ENCODE results near the gene VTI1A. TPM values are rescaled to one million over a fixed set of nuclear protein-coding genes. Genes with fewer than 3 reads are reported as not detected.

VTI1A gene
- total RNA-seq, 1 experiment from 2014 or later, result 44.4 TPM

DNA sequence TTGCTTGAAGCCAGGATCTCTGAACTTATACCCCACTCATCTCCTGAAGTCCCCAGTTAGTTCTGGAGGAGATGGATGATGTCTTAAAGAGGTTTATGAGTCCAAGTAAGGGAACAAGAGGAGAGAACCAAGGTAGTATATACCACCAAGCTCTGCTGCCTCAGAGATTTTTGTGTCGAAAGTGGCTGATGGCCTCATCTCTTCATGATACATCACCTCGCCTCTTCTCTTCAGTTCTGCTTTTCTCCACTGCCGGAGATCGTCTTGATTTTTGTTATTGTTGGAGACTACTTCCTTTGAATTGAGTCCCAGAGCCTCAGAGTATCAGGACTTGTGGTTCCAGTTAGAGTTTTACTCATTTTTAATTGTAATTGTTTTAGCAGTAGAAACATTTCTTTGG, 1.9 kb downstream of the VTI1A start:
- intact Hi-C loops (cut with micrococcal nuclease), result no loop called here
- no TSS peak for BruUV-seq (replicated peaks)
- Mint-ChIP-seq H3K27ac (ENCODE audit: low read depth, unreplicated experiment) (no peak overlapping the region), H3K27me3 (ENCODE audit: insufficient read depth, unreplicated experiment) (no peaks in the 10 kb centered on the region), H3K4me1 (ENCODE audit: insufficient read depth, unreplicated experiment) (peaks cover 14% of the 10 kb centered on the region), H3K9me3 (ENCODE audit: unreplicated experiment) (no peaks in the 10 kb centered on the region), H3K4me3 (ENCODE audit: unreplicated experiment) (peak overlapping the region; percentile 95), H3K36me3 (ENCODE audit: insufficient read depth, unreplicated experiment) (peaks cover 16% of the 10 kb centered on the region)
- no peak for DNase-seq (ENCODE audit: unreplicated experiment)
- TF ChIP-seq, protein P1, sequence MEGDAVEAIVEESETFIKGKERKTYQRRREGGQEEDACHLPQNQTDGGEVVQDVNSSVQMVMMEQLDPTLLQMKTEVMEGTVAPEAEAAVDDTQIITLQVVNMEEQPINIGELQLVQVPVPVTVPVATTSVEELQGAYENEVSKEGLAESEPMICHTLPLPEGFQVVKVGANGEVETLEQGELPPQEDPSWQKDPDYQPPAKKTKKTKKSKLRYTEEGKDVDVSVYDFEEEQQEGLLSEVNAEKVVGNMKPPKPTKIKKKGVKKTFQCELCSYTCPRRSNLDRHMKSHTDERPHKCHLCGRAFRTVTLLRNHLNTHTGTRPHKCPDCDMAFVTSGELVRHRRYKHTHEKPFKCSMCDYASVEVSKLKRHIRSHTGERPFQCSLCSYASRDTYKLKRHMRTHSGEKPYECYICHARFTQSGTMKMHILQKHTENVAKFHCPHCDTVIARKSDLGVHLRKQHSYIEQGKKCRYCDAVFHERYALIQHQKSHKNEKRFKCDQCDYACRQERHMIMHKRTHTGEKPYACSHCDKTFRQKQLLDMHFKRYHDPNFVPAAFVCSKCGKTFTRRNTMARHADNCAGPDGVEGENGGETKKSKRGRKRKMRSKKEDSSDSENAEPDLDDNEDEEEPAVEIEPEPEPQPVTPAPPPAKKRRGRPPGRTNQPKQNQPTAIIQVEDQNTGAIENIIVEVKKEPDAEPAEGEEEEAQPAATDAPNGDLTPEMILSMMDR (IDR thresholded peaks at IDR 0.05; ENCODE audit: unreplicated experiment), result no peak
- CTCF ChIA-PET, result interaction anchor here (0.7 to 2.4 kb wide), 5 partner anchors 14 to 1407 kb away, joined by 3 to 10 read pairs (median 3); no protein-coding TSS in a partner anchor
- POLR2A ChIA-PET, result interaction anchor here (0.8 to 1.6 kb wide), 3 partner anchors 14 to 265 kb away, joined by 3 to 4 read pairs (median 4); no protein-coding TSS in a partner anchor

DNA sequence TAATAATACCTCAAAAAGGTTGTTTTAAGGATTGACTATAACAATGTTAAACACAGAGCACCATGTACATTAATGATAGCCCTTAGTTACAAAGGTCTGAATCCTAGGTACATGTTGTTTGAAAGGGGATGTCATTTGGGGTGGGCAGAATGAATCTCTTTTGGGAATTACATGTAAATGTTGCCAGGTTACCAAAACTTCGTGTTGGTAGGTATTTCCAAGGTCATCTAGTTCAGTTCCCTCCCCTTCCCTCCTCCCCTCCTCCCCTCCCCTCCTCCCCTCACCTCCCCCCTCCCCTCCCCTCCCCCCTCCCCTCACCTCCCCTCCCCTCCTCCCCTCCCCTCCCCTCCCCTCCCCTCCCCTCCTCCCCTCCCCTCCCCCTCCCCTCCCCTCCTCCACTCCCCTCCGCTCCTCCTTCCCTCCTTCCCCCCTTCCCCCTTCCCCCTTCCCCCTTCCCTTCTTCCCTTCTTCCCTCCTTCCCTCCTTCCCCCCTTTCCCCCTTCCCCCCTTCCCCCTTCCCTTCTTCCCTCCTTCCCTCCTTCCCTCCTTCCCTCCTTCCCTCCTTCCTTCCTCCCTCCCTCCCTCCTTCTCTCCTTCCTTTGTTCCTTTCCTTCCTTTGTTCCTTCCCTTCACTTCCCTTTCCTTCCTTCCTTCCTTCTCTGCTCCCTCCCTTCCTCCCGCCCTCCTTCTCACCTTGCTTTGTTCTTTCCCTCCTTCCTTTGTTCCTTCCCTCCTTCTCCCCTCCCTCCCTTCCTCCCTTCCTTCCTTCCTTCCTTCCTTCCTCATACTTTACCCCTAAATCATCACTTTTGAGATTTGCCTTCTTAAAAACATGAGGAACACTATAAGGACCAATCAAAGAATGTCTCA, 8.1 kb downstream of the VTI1A start:
- no peaks in the 10 kb centered on the region for H3K9me3 Mint-ChIP-seq (ENCODE audit: unreplicated experiment)
- intact Hi-C loops (cut with micrococcal nuclease), result no loop called here
- peaks cover 6% of the 10 kb centered on the region for H3K36me3 Mint-ChIP-seq (ENCODE audit: insufficient read depth, unreplicated experiment)
- H3K4me1 Mint-ChIP-seq (ENCODE audit: insufficient read depth, unreplicated experiment), result peaks cover 12% of the 10 kb centered on the region
- ChIA-PET POLR2A (interaction anchor here (0.5 to 1.2 kb wide), 4 partner anchors 8 to 1535 kb away, joined by 3 to 4 read pairs (median 4); partner anchors contain the start of genes VTI1A and ZDHHC6), CTCF (interaction anchor here (0.6 to 1.8 kb wide), 5 partner anchors 9 to 318 kb away, joined by 3 to 9 read pairs (median 3); no protein-coding TSS in a partner anchor)
- no peaks in the 10 kb centered on the region for H3K27me3 Mint-ChIP-seq (ENCODE audit: insufficient read depth, unreplicated experiment)
- no TSS peak for BruUV-seq (replicated peaks)
- DNase-seq (ENCODE audit: unreplicated experiment), result no peak
- TF ChIP-seq, protein P1 (IDR thresholded peaks at IDR 0.05; ENCODE audit: unreplicated experiment), result no peak
- no peak overlapping the region for H3K27ac Mint-ChIP-seq (ENCODE audit: low read depth, unreplicated experiment)
- no peak overlapping the region for H3K4me3 Mint-ChIP-seq (ENCODE audit: unreplicated experiment)

DNA sequence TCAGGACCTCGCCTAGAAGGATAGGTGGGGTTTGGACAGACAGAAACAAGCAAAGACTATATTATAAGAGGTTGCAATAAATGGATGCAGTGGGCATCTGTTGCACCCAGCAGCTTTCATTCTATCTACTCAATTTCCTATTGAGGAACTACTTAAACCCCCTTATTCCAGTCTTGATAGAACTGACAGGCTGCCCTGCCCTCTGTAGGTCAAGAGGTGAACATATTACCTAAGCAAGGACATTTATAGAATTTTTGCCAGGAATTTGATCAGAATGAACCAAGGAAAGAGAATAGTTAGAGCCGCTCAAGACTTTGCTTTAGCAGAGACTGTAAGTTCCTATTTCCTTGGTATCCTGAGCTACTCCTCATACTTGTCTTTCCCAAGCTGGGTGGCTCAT, 9.5 kb downstream of the VTI1A start:
- intact Hi-C loops (cut with micrococcal nuclease), result no loop called here
- DNase-seq (ENCODE audit: unreplicated experiment), result no peak
- BruUV-seq (replicated peaks), result no TSS peak
- H3K4me1 Mint-ChIP-seq (ENCODE audit: insufficient read depth, unreplicated experiment), result peaks cover 12% of the 10 kb centered on the region
- H3K4me3 Mint-ChIP-seq (ENCODE audit: unreplicated experiment), result no peak overlapping the region
- no peaks in the 10 kb centered on the region for H3K27me3 Mint-ChIP-seq (ENCODE audit: insufficient read depth, unreplicated experiment)
- H3K9me3 Mint-ChIP-seq (ENCODE audit: unreplicated experiment), result no peaks in the 10 kb centered on the region
- TF ChIP-seq, protein P1 (IDR thresholded peaks at IDR 0.05; ENCODE audit: unreplicated experiment), result no peak
- ChIA-PET CTCF (interaction anchor here (0.6 to 1.2 kb wide), 5 partner anchors 14 to 141 kb away, joined by 3 to 6 read pairs (median 4); no protein-coding TSS in a partner anchor), POLR2A (interaction anchor here (0.6 to 1.2 kb wide), 3 partner anchors 10 to 1241 kb away, joined by 3 to 5 read pairs (median 3); partner anchors contain the start of genes VTI1A and ZDHHC6)
- no peak overlapping the region for H3K27ac Mint-ChIP-seq (ENCODE audit: low read depth, unreplicated experiment)
- peaks cover 11% of the 10 kb centered on the region for H3K36me3 Mint-ChIP-seq (ENCODE audit: insufficient read depth, unreplicated experiment)

DNA sequence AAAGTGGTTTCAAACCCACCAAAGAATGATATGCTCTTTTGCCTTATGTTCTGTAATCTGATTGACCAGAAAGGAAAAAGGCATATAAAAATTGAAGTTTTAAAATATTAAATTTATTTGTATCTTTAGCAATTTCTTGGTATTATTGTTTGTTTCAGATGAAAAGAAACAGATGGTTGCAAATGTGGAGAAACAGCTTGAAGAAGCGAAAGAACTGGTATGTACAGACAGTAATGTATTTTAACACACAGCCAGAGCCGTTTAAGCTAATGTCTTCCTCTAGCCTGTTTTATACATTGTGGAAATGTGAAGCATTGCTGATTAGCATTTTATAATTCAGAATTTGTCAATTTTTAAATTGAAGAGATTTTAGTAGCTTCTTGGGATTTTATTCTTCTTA, 13.4 kb downstream of the VTI1A start:
- TF ChIP-seq, protein P1 (IDR thresholded peaks at IDR 0.05; ENCODE audit: unreplicated experiment), result no peak
- intact Hi-C loops (cut with micrococcal nuclease), result no loop called here
- DNase-seq (ENCODE audit: unreplicated experiment), result no peak
- Mint-ChIP-seq H3K27ac (ENCODE audit: low read depth, unreplicated experiment) (no peak overlapping the region), H3K4me3 (ENCODE audit: unreplicated experiment) (no peak overlapping the region), H3K27me3 (ENCODE audit: insufficient read depth, unreplicated experiment) (no peaks in the 10 kb centered on the region), H3K36me3 (ENCODE audit: insufficient read depth, unreplicated experiment) (peaks cover 34% of the 10 kb centered on the region), H3K4me1 (ENCODE audit: insufficient read depth, unreplicated experiment) (peaks cover 12% of the 10 kb centered on the region), H3K9me3 (ENCODE audit: unreplicated experiment) (peaks cover 3% of the 10 kb centered on the region)
- CTCF ChIA-PET, result interaction anchor here (1.5 to 3.2 kb wide), 2 partner anchors 10 to 12 kb away, joined by 5 to 23 read pairs; no protein-coding TSS in a partner anchor
- no TSS peak for BruUV-seq (replicated peaks)
- POLR2A ChIA-PET, result interaction anchor here (0.6 to 3.6 kb wide), 3 partner anchors 14 to 506 kb away, joined by 3 to 17 read pairs (median 3); partner anchors contain the start of genes VTI1A and ZDHHC6

All from MCF 10A (cell line).